HUES64 (cell line): ENCODE results near the gene SFXN3.

Source experiments
- H3K27ac ChIP-seq: 2 replicates; pipeline ENCODE4 v1.7.0; 2013; ENCODE audit warnings: low read depth, low read length, inconsistent platforms
- H3K27me3 ChIP-seq: 2 replicates; pipeline ENCODE4 v1.6.1; 2013; ENCODE audit warnings: mild to moderate bottlenecking, low read length; ENCODE audit not compliant: insufficient read depth
- H3K36me3 ChIP-seq: 2 replicates; pipeline ENCODE4 v1.6.1; 2013; ENCODE audit warnings: mild to moderate bottlenecking, low read length; ENCODE audit not compliant: insufficient read depth
- H3K4me1 ChIP-seq: 2 replicates; pipeline ENCODE4 v1.6.1; 2013; ENCODE audit warnings: mild to moderate bottlenecking, low read length, moderate library complexity; ENCODE audit not compliant: insufficient read depth
- H3K4me3 ChIP-seq: 2 replicates; pipeline ENCODE4 v1.5.1; 2013; ENCODE audit warnings: mild to moderate bottlenecking, low read length, moderate library complexity
- H3K9ac ChIP-seq: 2 replicates; pipeline ENCODE4 v1.6.1; 2013; ENCODE audit warnings: mild to moderate bottlenecking, low read depth, low read length
- H3K9me3 ChIP-seq: 2 replicates; pipeline ENCODE4 v1.6.1; 2013; ENCODE audit warnings: low read depth, low read length; ENCODE audit not compliant: insufficient read depth
- WGBS: fragments of 150-250, 120-280 bp; methylation state at CpG from one replicate; pipeline ENCODE4 v1.1.7; 2013; ENCODE audit warnings: missing lambda C conversion rate; 5-methylcytosine and 5-hydroxymethylcytosine counted together

SFXN3 gene

DNA sequence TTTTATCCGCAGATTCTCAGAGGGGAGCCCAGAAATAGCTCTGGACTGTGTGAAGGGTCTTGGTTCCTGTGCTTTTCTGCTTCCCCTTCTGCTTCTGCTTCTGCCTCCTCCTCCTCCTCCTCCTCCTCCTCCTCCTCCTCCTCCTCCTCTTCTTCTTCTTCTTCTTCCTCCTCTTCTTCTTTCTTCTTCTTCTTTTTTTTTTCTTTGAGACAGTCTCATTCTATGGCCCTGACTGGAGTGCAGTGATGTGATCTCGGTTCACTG, 11.7 kb upstream of the SFXN3 start:
- 48% methylated on average over 2 of the region's 2 CpGs for WGBS
- Histone ChIP-seq H3K4me3 (peak overlapping the region; percentile 43; the same call in 1 of the 2 replicates), H3K36me3 (no peaks in the 10 kb centered on the region), H3K9ac (no peak overlapping the region), H3K4me1 (no peaks in the 10 kb centered on the region), H3K27ac (no peak overlapping the region), H3K9me3 (no peaks in the 10 kb centered on the region), H3K27me3 (peaks cover 65% of the 10 kb centered on the region)

DNA sequence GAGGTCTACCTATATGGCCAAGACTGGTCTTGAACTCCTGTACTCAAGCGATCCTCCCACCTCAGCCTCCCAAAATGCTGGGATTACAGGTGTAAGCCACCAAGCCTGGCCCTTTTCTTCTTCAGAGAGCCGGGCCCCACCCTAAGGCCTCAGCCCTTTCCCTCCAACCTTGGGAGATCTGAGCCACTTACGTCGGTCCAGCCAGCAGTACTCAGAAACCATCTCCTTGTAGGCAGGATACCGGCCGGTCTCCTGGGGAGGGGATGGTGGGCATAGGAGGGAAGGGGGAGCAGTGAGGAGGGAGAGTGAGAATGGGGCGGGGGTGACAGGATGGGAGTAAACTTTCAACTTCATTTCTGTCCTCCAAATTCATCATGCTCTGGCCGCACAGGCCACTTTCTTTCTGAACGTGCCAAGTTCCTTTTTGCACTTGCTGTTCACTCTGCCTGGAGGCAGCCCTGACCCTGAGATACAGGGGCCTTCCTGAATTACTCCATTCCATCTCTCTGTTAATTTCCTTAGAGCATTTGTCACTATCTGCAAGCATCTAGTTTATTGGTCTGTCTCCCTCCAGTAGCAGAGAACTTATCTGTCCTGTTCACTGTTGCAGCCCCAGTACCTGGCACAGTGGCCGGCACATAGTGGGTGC, 10.5 kb upstream of the SFXN3 start:
- Histone ChIP-seq H3K27me3 (peaks cover 54% of the 10 kb centered on the region), H3K4me3 (no peak overlapping the region), H3K36me3 (no peaks in the 10 kb centered on the region), H3K9ac (no peak overlapping the region), H3K27ac (no peak overlapping the region), H3K9me3 (no peaks in the 10 kb centered on the region), H3K4me1 (no peaks in the 10 kb centered on the region)
- WGBS, result 76% methylated on average over 10 of the region's 10 CpGs

DNA sequence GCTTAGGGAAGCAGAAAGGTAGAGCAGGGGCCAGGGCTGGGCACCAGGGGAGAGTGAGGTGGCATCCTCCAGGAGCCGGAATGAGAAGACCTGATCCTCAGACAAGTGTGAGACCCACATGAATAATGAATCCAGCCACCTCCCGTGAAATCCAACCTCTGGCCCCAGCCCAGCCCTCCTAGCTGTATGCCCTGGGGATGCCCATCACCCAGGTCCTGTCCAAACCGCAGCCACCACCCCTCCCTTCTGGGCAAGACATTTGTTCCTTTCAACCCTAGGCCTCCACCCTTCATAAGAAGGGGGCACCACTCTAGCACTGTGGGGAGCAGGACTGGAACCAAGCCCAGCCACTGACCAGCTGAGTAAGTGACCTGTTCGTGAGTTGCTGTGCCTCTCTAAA, 9.8 kb upstream of the SFXN3 start:
- Histone ChIP-seq H3K36me3 (no peaks in the 10 kb centered on the region), H3K27ac (no peak overlapping the region), H3K9me3 (no peaks in the 10 kb centered on the region), H3K4me1 (no peaks in the 10 kb centered on the region), H3K9ac (no peak overlapping the region), H3K4me3 (no peak overlapping the region), H3K27me3 (peaks cover 48% of the 10 kb centered on the region)
- 84% methylated on average over 4 of the region's 4 CpGs for WGBS

DNA sequence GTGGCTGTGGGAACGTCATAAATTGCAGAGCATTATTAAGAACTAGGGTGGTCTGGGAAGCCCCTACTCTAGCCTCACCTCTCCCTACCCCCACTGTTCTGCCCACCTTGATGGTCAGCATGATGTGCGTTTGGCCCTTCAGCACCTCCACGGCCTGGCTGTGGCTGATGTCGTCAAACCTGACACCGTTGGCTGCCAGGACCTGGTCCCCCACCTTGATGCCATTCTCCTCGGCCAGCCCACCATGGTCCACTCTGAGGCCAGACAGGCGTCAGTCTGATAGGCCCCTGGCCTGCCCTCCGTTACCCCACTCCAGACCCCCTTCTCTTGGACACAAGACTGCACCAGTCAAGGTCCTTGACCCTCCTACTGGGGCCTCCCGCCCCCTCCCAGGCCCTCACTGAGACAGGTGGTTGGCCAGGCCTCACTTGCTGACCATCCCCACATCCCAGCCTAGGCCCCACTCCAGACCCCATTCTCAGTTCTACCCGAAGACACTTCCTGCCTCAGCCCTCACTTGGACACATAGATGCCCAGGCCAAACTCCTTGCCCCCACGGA, 9.3 kb upstream of the SFXN3 start:
- Histone ChIP-seq H3K9me3 (no peaks in the 10 kb centered on the region), H3K9ac (no peak overlapping the region), H3K4me3 (no peak overlapping the region), H3K4me1 (peaks cover 4% of the 10 kb centered on the region; the same call in 1 of the 2 replicates), H3K27ac (no peak overlapping the region), H3K36me3 (no peaks in the 10 kb centered on the region), H3K27me3 (peaks cover 43% of the 10 kb centered on the region)
- 89% methylated on average over 11 of the region's 11 CpGs for WGBS

DNA sequence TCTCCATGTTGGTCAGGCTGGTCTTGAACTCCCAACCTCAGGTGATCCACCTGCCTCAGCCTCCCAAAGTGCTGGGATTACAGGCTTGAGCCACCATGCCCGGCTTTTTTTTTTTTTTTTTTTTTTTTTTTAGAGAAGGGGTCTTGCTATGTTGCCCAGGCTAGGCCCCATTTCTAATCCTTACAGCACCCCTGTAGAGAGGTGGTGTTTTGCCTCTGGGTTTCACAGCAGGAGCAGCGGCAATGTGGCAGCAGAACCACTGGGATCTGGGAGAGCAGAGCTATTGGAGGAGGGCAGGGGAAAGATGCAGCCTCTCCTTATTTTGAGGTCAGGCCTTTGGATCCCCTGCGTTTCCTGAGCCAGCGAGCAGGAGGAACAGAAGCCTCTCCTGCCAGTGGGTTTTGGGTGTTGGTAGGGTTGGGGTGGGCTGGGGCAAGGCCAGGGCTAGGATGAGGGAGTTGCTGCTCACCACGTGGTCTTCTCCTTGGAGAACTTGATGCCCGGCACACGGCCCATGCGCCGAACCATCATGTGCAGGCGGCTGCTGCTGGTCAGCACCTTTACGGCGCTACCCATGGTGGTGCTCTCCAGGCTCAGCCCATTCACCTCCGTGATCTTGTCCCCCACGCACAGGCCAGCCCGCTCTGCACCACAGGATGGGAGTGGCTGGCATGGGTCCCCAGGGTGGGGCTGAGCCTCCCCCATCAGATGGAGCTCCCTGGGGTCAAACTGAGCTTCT, 7.9 kb upstream of the SFXN3 start:
- Histone ChIP-seq H3K27ac (no peak overlapping the region), H3K4me1 (peaks cover 6% of the 10 kb centered on the region; the same call in 1 of the 2 replicates), H3K36me3 (no peaks in the 10 kb centered on the region), H3K9me3 (no peaks in the 10 kb centered on the region), H3K9ac (no peak overlapping the region), H3K27me3 (peaks cover 29% of the 10 kb centered on the region), H3K4me3 (no peak overlapping the region)
- 94% methylated on average over 14 of the region's 15 CpGs for WGBS

DNA sequence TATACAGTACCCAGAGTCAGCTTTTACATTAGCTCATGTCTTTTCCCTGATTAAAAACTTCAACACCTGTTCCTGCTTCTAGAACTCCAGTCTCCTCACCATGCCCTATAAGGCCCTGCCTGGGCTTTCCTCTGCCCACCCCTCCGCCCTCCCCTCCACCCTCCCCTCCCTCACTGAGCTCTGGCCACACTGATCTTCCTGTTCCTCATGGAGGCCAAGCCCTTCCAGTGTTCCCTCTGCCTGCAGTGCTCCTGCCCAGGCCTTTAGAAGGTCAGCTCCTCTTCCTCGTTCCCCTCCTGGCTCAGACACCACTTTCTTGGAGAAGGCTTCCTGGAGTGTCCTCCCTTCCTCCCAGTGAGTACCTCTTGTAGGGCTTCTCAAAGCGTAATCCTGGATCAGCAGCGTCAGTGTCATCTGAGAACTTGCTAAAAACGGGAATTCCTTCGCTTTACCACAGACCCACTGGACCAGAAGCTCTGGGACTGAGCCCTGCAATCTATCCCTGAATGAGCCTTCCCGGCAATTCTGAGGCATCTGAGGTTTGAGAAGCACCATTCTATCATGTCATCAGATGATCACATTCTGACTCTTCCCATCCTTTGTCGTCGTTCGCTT, 3.8 kb upstream of the SFXN3 start:
- Histone ChIP-seq H3K27me3 (peaks cover 29% of the 10 kb centered on the region), H3K4me1 (peaks cover 19% of the 10 kb centered on the region), H3K27ac (no peak overlapping the region), H3K9ac (no peak overlapping the region), H3K4me3 (no peak overlapping the region), H3K36me3 (no peaks in the 10 kb centered on the region), H3K9me3 (no peaks in the 10 kb centered on the region)
- 77% methylated on average over 9 of the region's 10 CpGs for WGBS

DNA sequence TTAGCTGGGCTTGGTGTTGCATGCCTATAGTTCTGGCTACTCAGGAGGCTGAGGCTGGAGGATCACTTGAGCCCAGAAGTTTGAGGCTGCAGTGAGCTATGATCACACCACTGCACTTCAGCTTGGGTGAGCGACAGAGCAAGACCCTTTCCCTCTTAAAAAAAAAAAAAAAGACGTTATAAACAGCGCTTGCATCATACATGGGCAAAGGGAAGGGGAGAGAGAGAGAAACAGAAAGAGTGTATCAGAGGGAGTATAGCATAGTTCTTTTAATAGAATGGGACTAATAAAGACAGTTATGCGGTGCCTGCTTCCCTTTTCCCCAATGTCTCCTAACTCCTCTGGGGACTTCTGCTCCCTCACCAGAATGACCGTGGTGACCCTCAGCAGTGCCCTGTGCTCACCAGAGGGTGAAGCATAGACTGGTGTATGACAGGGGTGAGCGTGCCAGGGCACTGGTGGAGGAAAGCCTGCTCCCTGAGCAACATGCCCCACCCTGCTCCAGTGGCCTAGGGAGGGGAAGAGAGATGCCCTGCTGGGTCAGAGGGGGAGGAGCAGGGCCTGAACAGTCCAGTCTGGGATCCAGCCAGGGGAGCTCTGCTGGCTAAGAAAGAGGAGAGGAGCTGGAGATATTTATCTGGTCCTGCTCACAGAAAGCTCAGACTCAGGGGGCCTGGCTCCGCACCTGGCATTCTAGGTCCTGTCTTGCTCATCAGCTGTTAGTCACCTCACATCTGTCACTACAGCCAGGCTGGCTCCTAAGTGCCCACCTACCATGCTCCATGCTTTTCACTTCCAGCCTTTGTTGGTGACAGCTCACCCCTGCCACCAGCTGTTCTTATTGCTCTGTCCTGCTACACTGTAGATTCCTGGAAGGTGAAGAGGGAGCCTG, 2.3 kb upstream of the SFXN3 start:
- Histone ChIP-seq H3K27me3 (peaks cover 43% of the 10 kb centered on the region), H3K4me1 (peaks cover 28% of the 10 kb centered on the region), H3K9ac (no peak overlapping the region), H3K27ac (no peak overlapping the region), H3K9me3 (no peaks in the 10 kb centered on the region), H3K36me3 (no peaks in the 10 kb centered on the region), H3K4me3 (no peak overlapping the region)
- WGBS, result 90% methylated on average over 7 of the region's 7 CpGs

DNA sequence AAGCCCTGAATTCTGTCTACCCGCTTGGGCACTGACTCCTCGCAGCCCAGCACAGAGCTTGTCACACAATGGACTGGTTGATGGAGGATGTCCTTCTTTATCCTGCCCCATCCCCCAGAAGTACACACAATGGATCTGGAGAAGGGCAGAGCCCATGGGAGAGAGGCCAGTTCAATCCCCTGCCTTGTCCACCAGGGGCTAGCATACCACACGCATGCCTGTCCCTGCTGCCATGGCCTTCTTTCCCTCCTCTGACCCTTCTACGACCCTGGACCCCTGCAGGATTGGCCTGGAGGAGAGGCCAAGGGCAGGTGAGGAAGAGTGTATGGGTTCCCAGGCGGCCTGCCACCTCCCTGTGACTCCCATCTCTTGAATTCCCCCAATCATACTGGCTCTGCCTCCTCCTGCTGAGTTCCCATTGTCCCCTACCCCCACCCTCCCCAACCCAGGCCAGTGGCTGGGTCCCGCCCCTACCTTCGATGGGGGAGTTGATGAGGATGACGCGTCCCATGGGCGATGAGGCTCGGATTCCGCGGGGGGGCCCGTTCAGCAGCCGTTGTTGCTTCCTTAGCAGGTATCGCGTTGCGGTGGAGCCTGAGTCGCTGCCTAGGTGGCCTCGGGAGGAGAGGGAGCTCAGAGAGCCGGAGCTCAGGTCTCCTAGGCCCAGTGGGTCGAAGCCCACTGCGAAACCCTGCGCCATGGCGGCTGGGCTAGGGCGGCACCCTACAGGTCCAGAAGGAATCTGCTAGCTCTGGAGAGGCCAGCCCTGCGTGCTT, 1.3 kb upstream of the SFXN3 start:
- H3K9ac ChIP-seq, result no peak overlapping the region

DNA sequence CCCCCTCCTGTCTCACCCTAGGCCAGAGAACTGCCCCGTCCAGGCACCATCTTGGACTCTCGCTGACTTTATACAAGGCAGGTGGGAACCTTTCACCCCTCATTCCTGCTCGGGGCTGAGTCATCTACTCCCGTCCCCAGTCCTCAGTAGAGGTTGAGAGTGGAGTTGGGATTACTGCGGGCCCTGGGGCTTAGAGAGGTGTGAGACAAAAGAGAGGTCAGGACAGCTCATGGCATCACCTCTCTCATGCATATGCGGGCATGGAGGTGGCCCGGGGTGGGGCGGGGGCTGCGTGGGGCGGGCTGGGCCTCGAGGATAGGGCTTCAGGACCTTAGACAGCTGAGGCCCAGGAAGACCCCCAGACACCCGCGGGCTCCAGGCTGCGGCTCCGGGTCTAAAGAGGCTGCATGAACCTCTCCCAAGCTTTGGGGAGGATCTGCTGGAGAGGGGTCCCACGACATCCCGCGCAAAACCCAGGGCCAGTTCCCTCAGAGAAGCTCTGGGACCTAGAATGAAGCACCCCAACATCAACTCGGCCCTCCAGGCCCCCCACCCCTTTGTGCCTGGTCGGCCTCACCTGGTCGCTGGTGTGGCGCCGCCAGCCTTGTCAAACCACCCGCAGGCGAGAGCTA, 422 bp upstream of the SFXN3 start:
- Histone ChIP-seq H3K4me3 (peak overlapping the region; percentile 64), H3K27ac (no peak overlapping the region; the same call in 1 of the 2 replicates), H3K36me3 (no peaks in the 10 kb centered on the region), H3K4me1 (peaks cover 28% of the 10 kb centered on the region), H3K9me3 (no peaks in the 10 kb centered on the region), H3K27me3 (peaks cover 60% of the 10 kb centered on the region), H3K9ac (no peak overlapping the region)
- WGBS, result 10% methylated on average over 25 of the region's 25 CpGs

More for the DNA sequence above, 1.3 kb upstream of the SFXN3 start:
- Histone ChIP-seq H3K36me3 (no peaks in the 10 kb centered on the region), H3K4me1 (peaks cover 28% of the 10 kb centered on the region), H3K4me3 (no peak overlapping the region), H3K9me3 (no peaks in the 10 kb centered on the region), H3K27me3 (peaks cover 51% of the 10 kb centered on the region), H3K27ac (no peak overlapping the region)
- 46% methylated on average over 26 of the region's 27 CpGs for WGBS
